Trophoblast cell (in vitro differentiated cells and primary cell): ENCODE results near the gene SDC3.

Source experiments
- DNase-seq, 2 donors: peaks; one replicate each; pipeline ENCODE4 v3.0.0-alpha.2; 2016
- H2AFZ ChIP-seq: 2 replicates; pipeline ENCODE4 v1.6.1; 2013; ENCODE audit warnings: low read length, moderate library complexity, mild to moderate bottlenecking; ENCODE audit not compliant: insufficient read depth, poor library complexity
- H2AK5ac ChIP-seq: 2 replicates; pipeline ENCODE4 v1.6.1; 2013; ENCODE audit warnings: mild to moderate bottlenecking, low read length
- H2BK120ac ChIP-seq: 2 replicates; pipeline ENCODE4 v1.6.1; 2013; ENCODE audit warnings: low read length, mild to moderate bottlenecking, moderate library complexity; ENCODE audit not compliant: insufficient read depth, poor library complexity
- H2BK12ac ChIP-seq: 2 replicates; pipeline ENCODE4 v1.6.1; 2013; ENCODE audit warnings: mild to moderate bottlenecking, low read length, moderate library complexity
- H2BK5ac ChIP-seq: 2 replicates; pipeline ENCODE4 v1.6.1; 2013; ENCODE audit warnings: low read length, low read depth, moderate library complexity, mild to moderate bottlenecking; ENCODE audit not compliant: poor library complexity
- H3K14ac ChIP-seq: 2 replicates; pipeline ENCODE4 v1.6.1; 2013; ENCODE audit warnings: mild to moderate bottlenecking, low read length
- H3K18ac ChIP-seq: 2 replicates; pipeline ENCODE4 v1.6.1; 2013; ENCODE audit warnings: mild to moderate bottlenecking, low read length
- H3K23ac ChIP-seq: 2 replicates; pipeline ENCODE4 v1.6.1; 2013; ENCODE audit warnings: low read length
- H3K27ac ChIP-seq: 2 replicates; pipeline ENCODE4 v1.5.1; 2013; ENCODE audit warnings: low read depth, mild to moderate bottlenecking, inconsistent platforms, low read length, moderate library complexity
- H3K27me3 ChIP-seq: 2 replicates; pipeline ENCODE4 v1.6.1; 2013; ENCODE audit warnings: inconsistent platforms, mild to moderate bottlenecking, low read length, moderate library complexity; ENCODE audit not compliant: insufficient read depth
- H3K36me3 ChIP-seq, 2 experiments: 1 replicate in 1 of 2; 2 replicates in 1 of 2; pipeline ENCODE4 v1.6.1; 2013; ENCODE audit warnings: low read length in 2 of 2, mild to moderate bottlenecking in 2 of 2, moderate library complexity in 1 of 2; ENCODE audit not compliant: insufficient read depth in 2 of 2, control insufficient read depth in 1 of 2
- H3K4ac ChIP-seq: 2 replicates; pipeline ENCODE4 v1.6.1; 2013; ENCODE audit warnings: low read depth, mild to moderate bottlenecking, low read length, moderate library complexity
- H3K4me1 ChIP-seq, 2 experiments: 1 replicate in 1 of 2; 2 replicates in 1 of 2; pipeline ENCODE4 v1.6.1; 2013; ENCODE audit warnings: low read length in 2 of 2, mild to moderate bottlenecking in 2 of 2, moderate library complexity in 1 of 2; ENCODE audit not compliant: insufficient read depth in 2 of 2, control insufficient read depth in 1 of 2
- H3K4me2 ChIP-seq: 2 replicates; pipeline ENCODE4 v1.6.1; 2013; ENCODE audit warnings: inconsistent platforms, mild to moderate bottlenecking, low read length, moderate library complexity
- H3K4me3 ChIP-seq: 2 replicates; pipeline ENCODE4 v1.5.1; 2013; ENCODE audit warnings: mild to moderate bottlenecking, low read depth, low read length, inconsistent platforms
- H3K79me1 ChIP-seq: one replicate; pipeline ENCODE4 v1.6.1; 2013; ENCODE audit warnings: low read length
- H3K79me2 ChIP-seq: 2 replicates; pipeline ENCODE4 v1.6.1; 2013; ENCODE audit warnings: low read length, mild to moderate bottlenecking; ENCODE audit not compliant: control insufficient read depth, insufficient read depth, poor library complexity
- H3K9ac ChIP-seq: 2 replicates; pipeline ENCODE4 v1.6.1; 2013; ENCODE audit warnings: mild to moderate bottlenecking, low read length
- H3K9me3 ChIP-seq: 2 replicates; pipeline ENCODE4 v1.6.1; 2013; ENCODE audit warnings: low read depth, mild to moderate bottlenecking, control low read depth, inconsistent platforms, low read length; ENCODE audit not compliant: insufficient read depth
- H4K12ac ChIP-seq: 2 replicates; pipeline ENCODE4 v1.6.1; 2013; ENCODE audit warnings: low read depth, mild to moderate bottlenecking, low read length, moderate library complexity
- H4K8ac ChIP-seq: 2 replicates; pipeline ENCODE4 v1.6.1; 2013; ENCODE audit warnings: low read depth, mild to moderate bottlenecking, low read length, moderate library complexity
- H4K91ac ChIP-seq: one replicate; pipeline ENCODE4 v1.6.1; 2013; ENCODE audit warnings: low read depth, mild to moderate bottlenecking, low read length, moderate library complexity
- WGBS: extraction: QIAGEN DNeasy Blood & Tissue Kit; methylation state at CpG from one replicate; pipeline ENCODE4 v1.1.7; 2013; ENCODE audit warnings: missing lambda C conversion rate; ENCODE audit not compliant: insufficient read length, insufficient coverage; ENCODE audit errors: extremely low coverage; 5-methylcytosine and 5-hydroxymethylcytosine counted together

The SDC3 gene

GRCh38 chr1:30886710-30887428 is 21.7 kb downstream of the SDC3 start:
- peak overlapping the region; percentile 79 for H3K18ac ChIP-seq
- peak overlapping the region; percentile 82 for H2AK5ac ChIP-seq
- H3K9ac ChIP-seq, result no peak overlapping the region
- H2BK12ac ChIP-seq, result peak overlapping the region; percentile 53
- no CpG with 5 or more reads among the region's 12 CpGs for WGBS
- H4K8ac ChIP-seq, result peak overlapping the region; percentile 68
- H3K27me3 ChIP-seq, result no peaks in the 10 kb centered on the region
- peak; percentile 27 to 35 for DNase-seq
- no peak overlapping the region for H3K4me3 ChIP-seq
- no peaks in the 10 kb centered on the region for H3K9me3 ChIP-seq
- peaks cover 6% of the 10 kb centered on the region for H3K79me2 ChIP-seq
- peak overlapping the region; percentile 76 for H4K91ac ChIP-seq
- peak overlapping the region; percentile 22 for H3K4ac ChIP-seq
- H3K79me1 ChIP-seq, result peaks cover 24% of the 10 kb centered on the region
- peak overlapping the region; percentile 81 for H3K14ac ChIP-seq
- H2BK5ac ChIP-seq, result peak overlapping the region; percentile 60
- no peak overlapping the region for H3K23ac ChIP-seq
- H3K4me1 ChIP-seq, result peaks cover 25 to 30% of the 10 kb centered on the region in 2 experiments
- H4K12ac ChIP-seq, result peak overlapping the region; percentile 3
- no peak overlapping the region for H2AFZ ChIP-seq
- no peaks in the 10 kb centered on the region for H3K36me3 ChIP-seq
- peak overlapping the region; percentile 35 for H2BK120ac ChIP-seq
- H3K27ac ChIP-seq, result peak overlapping the region; percentile 81
- H3K4me2 ChIP-seq, result no peak overlapping the region

- no peak overlapping the region for H3K4me3 ChIP-seq
- H3K4ac ChIP-seq, result peak overlapping the region; percentile 27
Observed at GRCh38 chr1:30885570-30886522, 22.7 kb downstream of the SDC3 start.

DNA sequence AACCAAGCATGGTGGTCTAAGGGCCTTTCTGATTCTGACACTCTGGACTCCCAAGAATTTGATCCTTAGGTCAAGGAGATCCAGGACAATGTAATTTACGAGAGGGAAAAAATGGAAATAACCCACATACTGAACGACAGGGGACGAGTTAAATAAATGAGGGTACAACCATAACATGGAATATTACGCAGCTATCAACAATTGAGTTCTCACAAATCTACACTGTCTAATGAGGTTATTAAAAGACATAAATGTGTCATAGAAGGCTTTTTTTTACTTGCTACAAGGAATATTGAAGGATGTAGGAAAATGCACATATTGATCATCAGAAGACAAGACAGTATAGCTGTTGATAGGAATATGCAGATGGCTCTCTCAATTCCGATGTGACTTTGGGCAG is 23.8 kb downstream of the SDC3 start:
- peaks cover 6% of the 10 kb centered on the region for H3K79me2 ChIP-seq
- H2BK120ac ChIP-seq, result no peak overlapping the region
- H2AK5ac ChIP-seq, result no peak overlapping the region
- no peak overlapping the region for H2BK5ac ChIP-seq
- no peak overlapping the region for H2AFZ ChIP-seq
- H3K79me1 ChIP-seq, result peaks cover 24% of the 10 kb centered on the region
- no peak overlapping the region for H3K18ac ChIP-seq
- no peak for DNase-seq
- H3K4me2 ChIP-seq, result no peak overlapping the region
- no peak overlapping the region for H3K14ac ChIP-seq
- H3K23ac ChIP-seq, result no peak overlapping the region
- no peak overlapping the region for H4K12ac ChIP-seq
- no peak overlapping the region for H4K91ac ChIP-seq
- no peak overlapping the region for H3K4me3 ChIP-seq
- H3K36me3 ChIP-seq, result no peaks in the 10 kb centered on the region
- H2BK12ac ChIP-seq, result no peak overlapping the region
- H3K4ac ChIP-seq, result no peak overlapping the region
- H4K8ac ChIP-seq, result no peak overlapping the region
- H3K27ac ChIP-seq, result no peak overlapping the region
- no peak overlapping the region for H3K9ac ChIP-seq
- H3K4me1 ChIP-seq, result peaks cover 29 to 34% of the 10 kb centered on the region in 2 experiments
- no peaks in the 10 kb centered on the region for H3K27me3 ChIP-seq
- WGBS, result no CpG with 5 or more reads among the region's 5 CpGs
- H3K9me3 ChIP-seq, result no peaks in the 10 kb centered on the region

More at GRCh38 chr1:30885570-30886522, 22.7 kb downstream of the SDC3 start:
- peak overlapping the region; percentile 76 for H4K91ac ChIP-seq
- peak overlapping the region; percentile 27 for H3K18ac ChIP-seq
- no CpG with 5 or more reads among the region's 17 CpGs for WGBS
- H3K9ac ChIP-seq, result no peak overlapping the region
- no peak overlapping the region for H2AFZ ChIP-seq
- H3K23ac ChIP-seq, result no peak overlapping the region
- H3K4me2 ChIP-seq, result no peak overlapping the region
- H3K36me3 ChIP-seq, result no peaks in the 10 kb centered on the region
- no peak for DNase-seq
- peaks cover 24% of the 10 kb centered on the region for H3K79me1 ChIP-seq
- no peak overlapping the region for H2BK5ac ChIP-seq
- H2BK120ac ChIP-seq, result no peak overlapping the region
- H3K14ac ChIP-seq, result peak overlapping the region; percentile 13
- no peak overlapping the region for H3K27ac ChIP-seq
- peak overlapping the region; percentile 55 for H2AK5ac ChIP-seq
- H4K8ac ChIP-seq, result no peak overlapping the region
- H3K9me3 ChIP-seq, result no peaks in the 10 kb centered on the region
- peaks cover 25 to 30% of the 10 kb centered on the region in 2 experiments for H3K4me1 ChIP-seq
- H2BK12ac ChIP-seq, result peak overlapping the region; percentile 25
- no peaks in the 10 kb centered on the region for H3K27me3 ChIP-seq
- no peak overlapping the region for H4K12ac ChIP-seq
- peaks cover 6% of the 10 kb centered on the region for H3K79me2 ChIP-seq

DNA sequence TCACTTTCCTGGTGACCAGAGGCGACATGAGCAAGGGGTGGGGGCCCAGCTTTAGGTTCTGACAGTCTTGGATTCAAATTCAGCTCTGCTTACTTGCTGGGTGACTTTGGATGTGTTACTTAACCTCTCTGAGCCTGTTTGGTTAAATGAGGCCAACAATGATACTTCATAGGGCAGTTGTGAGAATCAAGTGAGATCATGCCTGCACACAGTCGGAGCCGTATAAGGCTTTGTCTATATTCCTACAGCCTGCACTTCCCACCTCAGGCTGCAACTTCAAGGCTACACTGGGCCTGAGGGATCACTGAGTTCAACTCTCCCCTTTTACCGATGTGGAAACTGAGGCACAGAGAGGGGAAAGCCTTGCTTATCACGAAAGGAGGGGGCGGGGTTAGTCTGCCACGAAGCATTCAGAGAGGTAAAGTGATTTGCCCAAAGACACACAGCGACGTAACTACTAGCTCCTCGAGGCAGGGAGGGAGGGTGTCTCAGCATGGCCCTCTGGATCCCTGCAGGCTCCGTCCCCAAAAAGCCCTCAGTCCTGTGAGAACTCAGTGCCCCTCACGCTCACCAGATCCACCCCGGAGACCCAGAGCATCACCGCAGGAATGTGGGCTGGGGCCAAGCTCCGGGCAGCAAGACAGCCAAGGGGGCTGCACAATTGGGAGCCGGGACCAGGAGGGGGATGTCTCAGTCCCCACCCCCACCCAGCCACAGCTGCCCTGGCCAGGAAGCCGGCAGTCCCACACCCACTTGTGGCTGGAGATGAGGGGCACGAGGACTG is 25.0 kb downstream of the SDC3 start:
- no CpG with 5 or more reads among the region's 18 CpGs for WGBS
- H3K4me3 ChIP-seq, result no peak overlapping the region
- peaks cover under 1% of the 10 kb centered on the region in 2 experiments for H3K36me3 ChIP-seq
- H3K18ac ChIP-seq, result no peak overlapping the region
- no peak overlapping the region for H2AK5ac ChIP-seq
- H2BK5ac ChIP-seq, result no peak overlapping the region
- H3K4ac ChIP-seq, result no peak overlapping the region
- H4K91ac ChIP-seq, result no peak overlapping the region
- no peaks in the 10 kb centered on the region for H3K9me3 ChIP-seq
- peaks cover 17% of the 10 kb centered on the region for H3K79me1 ChIP-seq
- no peak overlapping the region for H3K23ac ChIP-seq
- no peak overlapping the region for H3K9ac ChIP-seq
- H3K79me2 ChIP-seq, result peaks cover 6% of the 10 kb centered on the region
- H3K4me1 ChIP-seq, result peaks cover 25 to 29% of the 10 kb centered on the region in 2 experiments
- no peak overlapping the region for H3K14ac ChIP-seq
- no peak overlapping the region for H2AFZ ChIP-seq
- H3K4me2 ChIP-seq, result no peak overlapping the region
- no peak overlapping the region for H4K8ac ChIP-seq
- no peak overlapping the region for H3K27ac ChIP-seq
- H2BK12ac ChIP-seq, result no peak overlapping the region
- H4K12ac ChIP-seq, result no peak overlapping the region
- no peaks in the 10 kb centered on the region for H3K27me3 ChIP-seq
- H2BK120ac ChIP-seq, result no peak overlapping the region
- no peak for DNase-seq
